Measurements from ENCODE around the gene MFGE8. TPM values are rescaled to one million over a fixed set of nuclear protein-coding genes. Genes with fewer than 3 reads are reported as not detected.

MFGE8 gene
- polyA plus RNA-seq, 1 donor from 2014 or later = 1.1 TPM

DNA sequence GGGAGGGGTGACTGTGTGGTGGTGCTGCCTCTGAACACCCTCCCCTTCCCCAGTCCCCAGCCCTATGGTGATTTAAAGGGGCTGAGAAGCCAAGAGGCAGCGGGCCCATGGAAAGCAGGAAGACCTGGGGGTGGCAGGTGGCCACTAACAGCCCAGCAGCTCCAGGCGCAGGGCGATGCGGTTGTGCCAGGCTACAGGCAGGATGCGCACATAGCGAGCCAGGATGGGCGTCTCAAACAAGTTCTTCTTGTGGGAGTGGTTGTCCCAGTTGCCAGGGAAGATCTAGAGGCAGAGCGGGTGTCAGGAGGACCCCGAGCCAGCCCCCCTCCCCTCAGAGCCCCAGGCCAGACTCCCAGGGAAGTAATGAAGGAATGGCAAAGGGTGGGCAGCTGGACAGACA lies 13.9 kb downstream of the MFGE8 start:
- peaks cover 15% of the 10 kb centered on the region for H3K27me3 ChIP-seq (ENCODE audit: insufficient read depth, low read depth, low read length)
- no peak overlapping the region for H3K4me2 ChIP-seq (ENCODE audit: low read length)
- no peaks in the 10 kb centered on the region for H3K79me2 ChIP-seq (replicated peaks; ENCODE audit: insufficient read depth, low read length)
- H3K4me3 ChIP-seq (ENCODE audit: low read length) = no peak overlapping the region
- H3K9me2 ChIP-seq (ENCODE audit: insufficient read depth, low read length) = no peaks in the 10 kb centered on the region
- H3K9ac ChIP-seq (ENCODE audit: low read length) = no peak overlapping the region
- no peaks in the 10 kb centered on the region for H3F3A ChIP-seq (ENCODE audit: insufficient read depth, low read length, poor library complexity, severe bottlenecking)
- no peak overlapping the region for H2AFZ ChIP-seq (ENCODE audit: low read depth, low read length)
- TF ChIP-seq RAD21 (conservative IDR thresholded peaks at IDR 0.05) (no peak), TAF1 (IDR thresholded peaks at IDR 0.05; ENCODE audit: low read depth) (no peak), SMC3 (conservative IDR thresholded peaks at IDR 0.05; ENCODE audit: poor library complexity) (no peak)
- TF ChIP-seq, protein P1, sequence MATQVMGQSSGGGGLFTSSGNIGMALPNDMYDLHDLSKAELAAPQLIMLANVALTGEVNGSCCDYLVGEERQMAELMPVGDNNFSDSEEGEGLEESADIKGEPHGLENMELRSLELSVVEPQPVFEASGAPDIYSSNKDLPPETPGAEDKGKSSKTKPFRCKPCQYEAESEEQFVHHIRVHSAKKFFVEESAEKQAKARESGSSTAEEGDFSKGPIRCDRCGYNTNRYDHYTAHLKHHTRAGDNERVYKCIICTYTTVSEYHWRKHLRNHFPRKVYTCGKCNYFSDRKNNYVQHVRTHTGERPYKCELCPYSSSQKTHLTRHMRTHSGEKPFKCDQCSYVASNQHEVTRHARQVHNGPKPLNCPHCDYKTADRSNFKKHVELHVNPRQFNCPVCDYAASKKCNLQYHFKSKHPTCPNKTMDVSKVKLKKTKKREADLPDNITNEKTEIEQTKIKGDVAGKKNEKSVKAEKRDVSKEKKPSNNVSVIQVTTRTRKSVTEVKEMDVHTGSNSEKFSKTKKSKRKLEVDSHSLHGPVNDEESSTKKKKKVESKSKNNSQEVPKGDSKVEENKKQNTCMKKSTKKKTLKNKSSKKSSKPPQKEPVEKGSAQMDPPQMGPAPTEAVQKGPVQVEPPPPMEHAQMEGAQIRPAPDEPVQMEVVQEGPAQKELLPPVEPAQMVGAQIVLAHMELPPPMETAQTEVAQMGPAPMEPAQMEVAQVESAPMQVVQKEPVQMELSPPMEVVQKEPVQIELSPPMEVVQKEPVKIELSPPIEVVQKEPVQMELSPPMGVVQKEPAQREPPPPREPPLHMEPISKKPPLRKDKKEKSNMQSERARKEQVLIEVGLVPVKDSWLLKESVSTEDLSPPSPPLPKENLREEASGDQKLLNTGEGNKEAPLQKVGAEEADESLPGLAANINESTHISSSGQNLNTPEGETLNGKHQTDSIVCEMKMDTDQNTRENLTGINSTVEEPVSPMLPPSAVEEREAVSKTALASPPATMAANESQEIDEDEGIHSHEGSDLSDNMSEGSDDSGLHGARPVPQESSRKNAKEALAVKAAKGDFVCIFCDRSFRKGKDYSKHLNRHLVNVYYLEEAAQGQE (IDR thresholded peaks at IDR 0.05; ENCODE audit: borderline replicate concordance) = no peak
- H3K27ac ChIP-seq (ENCODE audit: low read length) = no peak overlapping the region
- H3K9me3 ChIP-seq (ENCODE audit: low read length) = no peaks in the 10 kb centered on the region
- no peaks in the 10 kb centered on the region for H3K36me3 ChIP-seq (ENCODE audit: insufficient read depth, low read length)
- H4K20me1 ChIP-seq (ENCODE audit: insufficient read depth) = no peaks in the 10 kb centered on the region

DNA sequence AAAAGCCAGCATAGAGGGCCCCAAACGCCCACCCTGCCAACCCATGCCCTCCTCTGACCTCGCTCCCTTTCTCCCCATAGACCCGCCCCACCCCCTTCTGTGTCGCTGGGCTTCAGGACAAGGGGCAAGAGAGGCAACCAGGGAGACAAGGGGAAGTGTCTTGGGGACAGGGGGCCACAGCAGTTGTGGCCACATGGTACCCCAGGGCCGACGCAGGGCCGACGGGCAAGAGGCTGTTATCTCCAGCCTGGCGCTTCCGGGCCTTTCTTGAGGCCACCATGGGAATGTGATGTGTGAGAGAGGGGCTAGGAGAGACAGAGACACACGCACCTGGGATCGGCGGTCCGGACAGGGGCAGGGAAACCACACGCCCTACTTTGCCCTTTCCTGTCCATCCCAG lies 14.4 kb downstream of the MFGE8 start:
- Histone ChIP-seq H3K9ac (ENCODE audit: low read length) (no peak overlapping the region), H3F3A (ENCODE audit: insufficient read depth, low read length, poor library complexity, severe bottlenecking) (no peaks in the 10 kb centered on the region), H3K27ac (ENCODE audit: low read length) (no peak overlapping the region), H2AFZ (ENCODE audit: low read depth, low read length) (no peak overlapping the region), H3K4me2 (ENCODE audit: low read length) (no peak overlapping the region), H3K9me3 (ENCODE audit: low read length) (no peaks in the 10 kb centered on the region), H3K79me2 (replicated peaks; ENCODE audit: insufficient read depth, low read length) (no peaks in the 10 kb centered on the region), H3K4me3 (ENCODE audit: low read length) (no peak overlapping the region), H3K9me2 (ENCODE audit: insufficient read depth, low read length) (no peaks in the 10 kb centered on the region), H4K20me1 (ENCODE audit: insufficient read depth) (no peaks in the 10 kb centered on the region), H3K36me3 (ENCODE audit: insufficient read depth, low read length) (no peaks in the 10 kb centered on the region), H3K27me3 (ENCODE audit: insufficient read depth, low read depth, low read length) (peaks cover 20% of the 10 kb centered on the region)
- TF ChIP-seq POLR2AphosphoS5 (IDR thresholded peaks at IDR 0.05) (no peak), MXI1 (conservative IDR thresholded peaks at IDR 0.05; ENCODE audit: poor library complexity, severe bottlenecking) (no peak), EZH2 (IDR thresholded peaks at IDR 0.05; ENCODE audit: borderline replicate concordance, insufficient read depth, low read length, poor library complexity, severe bottlenecking) (no peak), TAF1 (IDR thresholded peaks at IDR 0.05; ENCODE audit: low read depth) (no peak), SMC3 (conservative IDR thresholded peaks at IDR 0.05; ENCODE audit: poor library complexity) (no peak), RAD21 (conservative IDR thresholded peaks at IDR 0.05) (no peak)
- TF ChIP-seq, protein P1 (IDR thresholded peaks at IDR 0.05; ENCODE audit: borderline replicate concordance) = no peak
